ENCODE results near the gene DNTT.

DNA sequence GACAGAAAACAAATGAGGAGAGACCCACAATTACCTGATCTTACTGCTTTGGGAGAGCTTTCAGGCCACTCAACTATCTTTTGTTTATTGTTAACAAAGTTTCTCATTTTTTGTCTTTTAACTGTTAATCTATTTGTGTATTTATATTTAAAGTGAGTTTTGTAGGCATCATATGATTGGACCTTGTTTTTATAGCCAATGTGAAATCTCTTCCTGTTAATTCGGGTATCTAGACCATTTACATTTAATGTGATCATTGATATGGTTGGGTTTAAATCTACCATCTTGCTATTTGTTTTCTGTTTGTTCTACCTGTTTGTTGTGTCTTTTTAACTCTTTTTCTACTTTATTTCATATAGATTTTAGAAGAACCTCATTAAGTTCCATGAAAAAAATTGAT is 42.1 kb downstream of the DNTT start:
- TF ChIP-seq CTCF (IDR thresholded peaks at IDR 0.05) (no peak), POLR2A (IDR thresholded peaks at IDR 0.05) (no peak)

Data from right lobe of liver (tissue), 4 donors.